ENCODE measurements around the gene PUS1. TPM values are rescaled to one million over a fixed set of nuclear protein-coding genes. Genes with fewer than 3 reads are reported as not detected.

PUS1 gene
- total and polyA plus RNA-seq, 9 of the 15 experiments (the other 6 are each of a cell fraction or from before 2014, with no cell fraction given), result 1.9 to 90.8 (median 30.0) TPM

- no peak for ATAC-seq
- Histone ChIP-seq H3K79me2 (ENCODE audit: control insufficient read depth, insufficient read depth, low read length) (no peaks in the 10 kb centered on the region), H4K20me1 (replicated peaks; ENCODE audit: control insufficient read depth, insufficient read depth, low read length) (no peaks in the 10 kb centered on the region), H3K27ac (ENCODE audit: extremely low read depth, low read depth, low read length) (no peak overlapping the region), H2AFZ (ENCODE audit: low read depth, low read length) (no peak overlapping the region), H3K4me1 (replicated peaks in 1 of 2; ENCODE audit: control insufficient read depth in 2 of 2, insufficient read depth in 2 of 2, low read length in 2 of 2) (peaks cover 0 to 25% of the 10 kb centered on the region in 2 experiments; a peak in 2 of 5 replicates), H3K27me3 (ENCODE audit: control insufficient read depth in 2 of 2, insufficient read depth in 2 of 2, low read length in 2 of 2) (no peaks in the 10 kb centered on the region), H3K4me3 (no peak overlapping the region), H3K9me3 (replicated peaks; ENCODE audit: control insufficient read depth, insufficient read depth, low read depth, low read length) (no peaks in the 10 kb centered on the region), H3K9ac (ENCODE audit: insufficient read depth in 1 of 2, low read depth in 2 of 2, low read length in 2 of 2) (no peak overlapping the region), H3K36me3 (ENCODE audit: control insufficient read depth, insufficient read depth, low read length) (peaks cover 16% of the 10 kb centered on the region; the same call in 1 of the 3 replicates), H3K4me2 (ENCODE audit: insufficient read depth, low read length) (no peak overlapping the region), H3K9me1 (ENCODE audit: control insufficient read depth, insufficient read depth, low read length) (no peaks in the 10 kb centered on the region)
- CTCF ChIA-PET (ENCODE audit: low intra/inter-chr PET ratio), result no interaction called here
- in situ Hi-C loops (cut with MboI) (no loop called here), intact Hi-C loops (cut with micrococcal nuclease) (no loop called here)
- DNase-seq (ENCODE audit: extremely low read depth in 1 of 4, low spot score in 3 of 4), result no peak
- no peak for FAIRE-seq
- POLR2A ChIA-PET, result interaction anchor here (0.7 kb wide), 1 partner anchor 9 kb away, joined by 3 read pairs; no protein-coding TSS in a partner anchor
- TF ChIP-seq RBM17 (IDR thresholded peaks at IDR 0.05; ENCODE audit: borderline replicate concordance, low read depth, low read length), result no peak
- TF ChIP-seq PBX2 (CRISPR knock-in tag; IDR thresholded peaks at IDR 0.05; ENCODE audit: low read depth), result no peak
- TF ChIP-seq PBX2 (tag; conservative IDR thresholded peaks at IDR 0.05; ENCODE audit: low read depth), result no peak
- TF ChIP-seq RBBP5 (IDR thresholded peaks at IDR 0.05; ENCODE audit: borderline replicate concordance, insufficient read depth, low read length, poor library complexity, severe bottlenecking), result no peak
- no peak for TF ChIP-seq ZNF318 (IDR thresholded peaks at IDR 0.05; ENCODE audit: borderline replicate concordance in 1 of 2, low read depth in 1 of 2)
- BruUV-seq (replicated peaks), result no TSS peak
- 92% methylated on average over 15 of the region's 19 CpGs for WGBS (ENCODE audit: insufficient coverage, low coverage, missing lambda C conversion rate)
Observed at GRCh38 chr12:131919051-131919347, 10.1 kb upstream of the PUS1 start.
